ENCODE measurements around the gene HOXB4.

DNA sequence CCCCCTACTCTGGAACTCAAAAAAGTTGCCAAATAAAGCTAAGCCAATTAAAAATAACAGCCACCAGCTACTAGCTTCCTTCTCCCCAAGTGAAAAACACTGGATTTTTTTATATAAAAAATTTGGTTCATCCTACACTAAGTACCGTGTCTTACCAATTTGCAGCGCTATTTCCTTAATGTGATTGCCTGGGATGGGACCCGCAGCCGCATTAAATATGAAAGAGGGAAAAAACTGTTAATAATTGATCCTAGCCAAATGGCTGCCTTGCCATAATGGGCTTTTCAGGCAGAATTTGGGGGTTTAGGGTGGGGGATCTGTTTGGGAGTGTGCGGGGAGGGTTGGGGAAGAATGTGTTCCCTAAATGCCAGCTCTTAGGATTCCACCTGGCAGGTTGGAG is 46.0 kb upstream of the HOXB4 start:
- TF ChIP-seq, protein P1, sequence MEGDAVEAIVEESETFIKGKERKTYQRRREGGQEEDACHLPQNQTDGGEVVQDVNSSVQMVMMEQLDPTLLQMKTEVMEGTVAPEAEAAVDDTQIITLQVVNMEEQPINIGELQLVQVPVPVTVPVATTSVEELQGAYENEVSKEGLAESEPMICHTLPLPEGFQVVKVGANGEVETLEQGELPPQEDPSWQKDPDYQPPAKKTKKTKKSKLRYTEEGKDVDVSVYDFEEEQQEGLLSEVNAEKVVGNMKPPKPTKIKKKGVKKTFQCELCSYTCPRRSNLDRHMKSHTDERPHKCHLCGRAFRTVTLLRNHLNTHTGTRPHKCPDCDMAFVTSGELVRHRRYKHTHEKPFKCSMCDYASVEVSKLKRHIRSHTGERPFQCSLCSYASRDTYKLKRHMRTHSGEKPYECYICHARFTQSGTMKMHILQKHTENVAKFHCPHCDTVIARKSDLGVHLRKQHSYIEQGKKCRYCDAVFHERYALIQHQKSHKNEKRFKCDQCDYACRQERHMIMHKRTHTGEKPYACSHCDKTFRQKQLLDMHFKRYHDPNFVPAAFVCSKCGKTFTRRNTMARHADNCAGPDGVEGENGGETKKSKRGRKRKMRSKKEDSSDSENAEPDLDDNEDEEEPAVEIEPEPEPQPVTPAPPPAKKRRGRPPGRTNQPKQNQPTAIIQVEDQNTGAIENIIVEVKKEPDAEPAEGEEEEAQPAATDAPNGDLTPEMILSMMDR (IDR thresholded peaks at IDR 0.05), result no peak
- no peak for TF ChIP-seq POLR2A (IDR thresholded peaks at IDR 0.05)
